Measurements from ENCODE around the gene CLCNKA. TPM values are rescaled to one million over a fixed set of nuclear protein-coding genes. Genes with fewer than 3 reads are reported as not detected.

The CLCNKA gene
- total and polyA plus RNA-seq, 2 experiments from 2014 or later: 12.8 to 16.3 TPM

DNA sequence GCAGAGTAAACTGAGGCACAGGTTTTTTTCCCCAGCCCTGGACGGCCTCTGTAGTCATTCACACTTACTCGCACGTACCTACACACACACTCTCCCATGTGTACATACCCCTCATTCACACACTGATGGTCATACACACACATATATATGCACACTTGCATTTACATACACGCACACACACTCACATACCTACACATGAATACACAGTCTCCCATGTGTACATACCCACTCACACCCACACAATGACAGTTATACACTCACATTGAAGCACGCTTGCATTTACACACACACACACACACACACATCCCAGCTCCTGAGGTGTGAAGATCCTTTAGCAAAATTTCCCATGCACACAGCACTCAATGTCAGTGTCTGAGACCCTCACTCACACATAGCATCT lies 52.4 kb downstream of the CLCNKA start:
- H3K4me3 ChIP-seq: peak overlapping the region; percentile 42
- H3K27ac ChIP-seq: no peak overlapping the region
- TF ChIP-seq, protein P1, sequence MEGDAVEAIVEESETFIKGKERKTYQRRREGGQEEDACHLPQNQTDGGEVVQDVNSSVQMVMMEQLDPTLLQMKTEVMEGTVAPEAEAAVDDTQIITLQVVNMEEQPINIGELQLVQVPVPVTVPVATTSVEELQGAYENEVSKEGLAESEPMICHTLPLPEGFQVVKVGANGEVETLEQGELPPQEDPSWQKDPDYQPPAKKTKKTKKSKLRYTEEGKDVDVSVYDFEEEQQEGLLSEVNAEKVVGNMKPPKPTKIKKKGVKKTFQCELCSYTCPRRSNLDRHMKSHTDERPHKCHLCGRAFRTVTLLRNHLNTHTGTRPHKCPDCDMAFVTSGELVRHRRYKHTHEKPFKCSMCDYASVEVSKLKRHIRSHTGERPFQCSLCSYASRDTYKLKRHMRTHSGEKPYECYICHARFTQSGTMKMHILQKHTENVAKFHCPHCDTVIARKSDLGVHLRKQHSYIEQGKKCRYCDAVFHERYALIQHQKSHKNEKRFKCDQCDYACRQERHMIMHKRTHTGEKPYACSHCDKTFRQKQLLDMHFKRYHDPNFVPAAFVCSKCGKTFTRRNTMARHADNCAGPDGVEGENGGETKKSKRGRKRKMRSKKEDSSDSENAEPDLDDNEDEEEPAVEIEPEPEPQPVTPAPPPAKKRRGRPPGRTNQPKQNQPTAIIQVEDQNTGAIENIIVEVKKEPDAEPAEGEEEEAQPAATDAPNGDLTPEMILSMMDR (IDR thresholded peaks at IDR 0.05; ENCODE audit: low read depth, low read length): no peak
- no peaks in the 10 kb centered on the region for H3K36me3 ChIP-seq
- H3K27me3 ChIP-seq: peaks cover 3% of the 10 kb centered on the region
- no peak for DNase-seq (ENCODE audit: low read depth in 1 of 2, low spot score in 1 of 2)
- no peaks in the 10 kb centered on the region for H3K9me3 ChIP-seq (ENCODE audit: low read depth)
- H3K4me1 ChIP-seq (ENCODE audit: low read depth): no peaks in the 10 kb centered on the region

DNA sequence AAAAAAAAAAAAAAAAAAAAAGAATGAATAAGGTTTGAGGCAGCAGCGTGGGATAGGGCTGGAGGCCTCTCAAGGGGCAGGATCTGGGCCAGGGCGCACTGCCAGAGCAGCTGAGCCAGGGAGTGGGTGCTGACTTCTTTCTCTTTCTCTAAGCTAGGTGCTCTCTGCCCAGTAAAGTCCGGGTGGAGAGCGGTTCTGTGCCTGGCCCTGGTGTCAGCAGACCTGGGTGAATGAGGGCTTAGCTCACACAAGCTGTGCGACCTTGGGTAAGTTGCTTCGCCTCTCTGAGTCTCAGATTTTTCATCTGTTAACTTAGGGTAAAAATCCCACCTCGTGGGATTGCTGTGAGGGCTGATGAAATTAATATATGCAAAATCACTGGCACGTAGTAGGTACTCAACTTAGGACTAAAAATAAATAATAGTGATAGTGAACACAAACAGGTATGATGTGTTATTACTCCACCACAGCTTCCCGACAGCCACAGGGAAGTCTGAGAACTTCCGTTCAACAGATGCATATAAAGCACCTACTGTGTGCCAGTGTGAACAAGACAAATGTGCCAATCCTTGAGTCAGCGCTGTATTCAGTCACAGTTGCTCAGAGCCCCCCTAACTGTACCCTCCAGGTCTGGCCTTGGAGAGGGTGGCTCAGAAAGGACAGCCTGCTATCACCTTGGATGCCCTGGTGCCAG lies 53.6 kb downstream of the CLCNKA start:
- peak in 1 of 2 donors; percentile 87 for DNase-seq (ENCODE audit: low read depth in 1 of 2, low spot score in 1 of 2)
- Histone ChIP-seq H3K4me1 (ENCODE audit: low read depth) (no peaks in the 10 kb centered on the region), H3K27ac (no peak overlapping the region), H3K9me3 (ENCODE audit: low read depth) (no peaks in the 10 kb centered on the region), H3K36me3 (no peaks in the 10 kb centered on the region), H3K27me3 (peaks cover 3% of the 10 kb centered on the region), H3K4me3 (no peak overlapping the region)
- TF ChIP-seq, protein P1 (IDR thresholded peaks at IDR 0.05; ENCODE audit: low read depth, low read length): no peak

DNA sequence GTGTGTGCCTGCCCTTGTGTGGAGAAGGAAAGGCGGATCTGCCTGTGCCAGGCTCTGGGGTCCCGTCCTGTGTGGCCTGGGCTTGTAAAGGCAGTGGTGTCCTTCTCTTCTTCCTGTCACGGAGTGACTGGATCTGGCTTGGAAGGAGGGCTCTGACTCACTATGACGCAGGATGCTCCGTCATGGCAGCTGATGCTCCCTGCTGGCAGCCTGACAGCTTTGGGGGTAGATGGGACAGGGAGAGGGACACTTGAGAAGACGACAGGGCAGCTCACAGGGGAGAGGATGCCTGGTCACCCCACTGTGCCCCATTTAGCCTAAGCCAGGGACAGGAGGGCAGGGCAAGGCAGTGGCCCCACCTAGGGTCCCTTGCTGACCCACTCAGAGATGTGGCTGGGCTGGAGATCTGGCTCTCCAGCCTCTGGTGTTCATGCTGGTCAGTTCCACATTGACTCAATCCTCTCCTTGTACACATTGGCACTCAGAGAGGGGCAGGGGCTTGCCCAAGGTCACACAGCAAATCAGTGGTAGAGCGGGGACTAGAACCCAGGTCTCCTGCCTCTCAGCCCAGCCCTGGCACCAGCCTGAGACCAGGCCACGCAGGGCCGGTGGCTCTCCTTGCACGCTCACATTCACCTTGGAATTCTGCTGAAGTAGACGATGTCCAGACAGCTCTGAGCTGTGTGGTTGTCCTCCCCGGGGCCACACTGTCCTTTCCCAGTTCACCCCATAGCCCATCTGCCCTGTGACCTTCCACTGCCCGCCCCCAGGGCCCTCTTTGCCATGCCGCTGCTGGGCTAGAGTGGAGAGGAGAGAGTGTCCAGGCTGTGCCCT lies 54.4 kb downstream of the CLCNKA start:
- Histone ChIP-seq H3K4me3 (no peak overlapping the region), H3K36me3 (no peaks in the 10 kb centered on the region), H3K27me3 (peaks cover 3% of the 10 kb centered on the region), H3K4me1 (ENCODE audit: low read depth) (no peaks in the 10 kb centered on the region), H3K27ac (no peak overlapping the region), H3K9me3 (ENCODE audit: low read depth) (no peaks in the 10 kb centered on the region)
- TF ChIP-seq, protein P1 (IDR thresholded peaks at IDR 0.05; ENCODE audit: low read depth, low read length): no peak
- DNase-seq (ENCODE audit: low read depth in 1 of 2, low spot score in 1 of 2): peak in 1 of 2 donors; percentile 85

DNA sequence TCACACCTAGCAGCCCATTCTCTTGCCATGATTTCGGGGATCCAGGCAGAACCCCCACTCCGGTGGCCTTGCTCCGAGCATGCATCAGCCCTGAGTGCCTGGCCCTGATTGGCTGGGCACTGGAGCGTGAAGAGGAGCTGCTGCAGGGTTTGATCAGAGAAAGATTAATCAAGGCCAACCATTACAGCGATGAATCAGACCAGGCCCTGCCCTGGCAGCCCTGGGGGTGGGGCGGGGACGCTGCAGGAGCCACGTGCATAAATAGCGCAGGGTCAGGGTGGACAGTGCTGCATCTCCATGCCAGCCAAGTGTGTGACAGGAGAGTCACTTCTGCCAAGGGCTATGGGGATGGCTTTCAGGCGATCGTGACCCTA lies 55.0 kb downstream of the CLCNKA start:
- Histone ChIP-seq H3K9me3 (ENCODE audit: low read depth) (no peaks in the 10 kb centered on the region), H3K36me3 (no peaks in the 10 kb centered on the region), H3K27ac (no peak overlapping the region), H3K4me1 (ENCODE audit: low read depth) (no peaks in the 10 kb centered on the region), H3K4me3 (no peak overlapping the region), H3K27me3 (peaks cover 3% of the 10 kb centered on the region)
- DNase-seq (ENCODE audit: low read depth in 1 of 2, low spot score in 1 of 2): no peak
- TF ChIP-seq, protein P1 (IDR thresholded peaks at IDR 0.05; ENCODE audit: low read depth, low read length): no peak

DNA sequence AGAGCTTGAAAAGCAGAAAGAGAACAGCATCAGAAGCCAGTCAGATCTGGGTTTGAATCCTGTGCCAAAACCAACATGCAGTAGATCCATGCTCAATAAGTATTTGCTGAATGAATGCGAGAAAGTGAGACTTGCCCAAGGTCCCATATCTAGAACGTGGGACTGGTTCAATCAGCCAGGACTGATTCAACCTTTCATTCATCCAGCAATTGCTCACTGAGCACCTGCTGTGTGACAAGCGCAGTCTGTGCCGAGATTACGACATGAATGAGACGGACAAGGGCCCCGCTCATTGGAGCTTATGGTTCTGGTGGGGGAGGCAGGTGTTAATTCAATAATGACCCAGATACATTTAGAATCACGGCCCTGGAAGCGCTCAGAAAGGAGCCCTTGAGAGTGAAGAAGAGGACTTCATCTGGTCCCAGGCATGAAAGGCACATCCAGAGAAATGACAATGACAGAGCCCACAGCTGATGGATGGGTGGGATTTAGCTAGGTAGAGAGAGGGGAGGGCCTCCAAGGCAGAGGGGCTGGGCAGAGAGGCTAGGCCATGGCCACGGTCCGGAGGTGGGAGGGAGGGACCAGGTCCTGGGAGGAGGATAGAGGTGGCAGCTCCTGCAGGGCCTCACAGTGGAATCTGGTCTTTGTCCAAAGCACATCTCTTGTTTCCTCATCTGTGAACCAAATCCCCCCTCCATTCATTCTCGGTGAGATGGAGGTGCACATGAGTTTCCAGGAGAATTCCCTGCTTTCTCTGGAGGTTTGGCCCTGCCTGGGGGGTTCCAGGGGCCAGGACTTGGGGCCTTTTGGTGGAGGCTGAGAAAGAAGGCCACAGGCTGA lies 55.8 kb downstream of the CLCNKA start:
- H3K4me1 ChIP-seq (ENCODE audit: low read depth): no peaks in the 10 kb centered on the region
- H3K9me3 ChIP-seq (ENCODE audit: low read depth): no peaks in the 10 kb centered on the region
- peaks cover 3% of the 10 kb centered on the region for H3K27me3 ChIP-seq
- no peak for DNase-seq (ENCODE audit: low read depth in 1 of 2, low spot score in 1 of 2)
- H3K4me3 ChIP-seq: no peak overlapping the region
- H3K27ac ChIP-seq: no peak overlapping the region
- TF ChIP-seq, protein P1 (IDR thresholded peaks at IDR 0.05; ENCODE audit: low read depth, low read length): no peak
- no peaks in the 10 kb centered on the region for H3K36me3 ChIP-seq
